Panc1 (cell line): ENCODE data around the gene FOXD1. TPM values are rescaled to one million over a fixed set of nuclear protein-coding genes. Genes with fewer than 3 reads are reported as not detected.

ENCODE experiments used
- ATAC-seq: fragments of 200-7000 bp; cut with Tn5 transposase; 2 replicates; pipeline ENCODE4 v1.9.1; 2020; ENCODE audit warnings: mild to moderate bottlenecking, moderate library complexity
- BruUV-seq: library from RNA; stranded (reverse); fragments of 400-500 nt; replicated peaks from 2 replicates; lab custom pipeline; 2021; lab: Mats Ljungman, UMichigan
- CTCF ChIA-PET: fragments of 300-600 bp; sonication (Branson Sonifier 250); formaldehyde crosslinking; loops from one replicate; lab custom pipeline; 2022; ENCODE audit warnings: antibody characterized with exemption; lab: Charles Lee
- POLR2A ChIA-PET: fragments of 300-600 bp; sonication (Branson Sonifier 250); formaldehyde crosslinking; loops from one replicate; lab custom pipeline; 2022; ENCODE audit warnings: antibody characterized with exemption; lab: Charles Lee
- DNase-seq: peaks from one replicate; pipeline ENCODE4 v3.0.0-alpha.2; 2010; ENCODE audit warnings: low read depth, low spot score
- H3K27ac ChIP-seq: 2 replicates; pipeline ENCODE4 v1.5.1; 2011; ENCODE audit warnings: mild to moderate bottlenecking, low read length, inconsistent platforms
- H3K27me3 ChIP-seq: fragments of 200-500 bp; sonication (Bioruptor generic); 2 replicates; pipeline ENCODE4 v1.6.0; 2014; ENCODE audit warnings: low read length, inconsistent platforms; ENCODE audit not compliant: control insufficient read depth, insufficient read depth
- H3K36me3 ChIP-seq: fragments of 200-500 bp; sonication (Bioruptor generic); 2 replicates; pipeline ENCODE4 v1.5.1; 2014; ENCODE audit warnings: inconsistent platforms, mild to moderate bottlenecking, low read length, moderate library complexity; ENCODE audit not compliant: control insufficient read depth, insufficient read depth
- H3K4me1 ChIP-seq: 2 replicates; pipeline ENCODE4 v1.5.1; 2011; ENCODE audit warnings: inconsistent platforms, mild to moderate bottlenecking, low read length, moderate library complexity; ENCODE audit not compliant: control insufficient read depth, insufficient read depth
- H3K4me3 ChIP-seq, 2 experiments: 2 replicates each; pipeline ENCODE4 v1.5.1; 2011 to 2012; ENCODE audit warnings: low read depth in 2 of 2, low read length in 2 of 2, mild to moderate bottlenecking in 2 of 2, inconsistent platforms in 1 of 2, moderate library complexity in 1 of 2
- H3K9me3 ChIP-seq: fragments of 200-500 bp; sonication (Bioruptor generic); 2 replicates; pipeline ENCODE4 v1.5.1; 2014; ENCODE audit warnings: low read depth, mild to moderate bottlenecking, inconsistent platforms, low read length, moderate library complexity; ENCODE audit not compliant: control insufficient read depth, insufficient read depth
- POLR2AphosphoS5 ChIP-seq: IDR thresholded peaks from 2 replicates; pipeline ENCODE4 v1.6.1; 2012; ENCODE audit warnings: mild to moderate bottlenecking, low read depth, low read length, moderate library complexity
- REST ChIP-seq, 2 experiments: IDR thresholded peaks; 2 replicates each; pipeline ENCODE4 v1.6.1; 2011 to 2012; ENCODE audit warnings: low read depth in 2 of 2, control low read depth in 1 of 2, low read length in 1 of 2, mild to moderate bottlenecking in 1 of 2, moderate library complexity in 1 of 2; ENCODE audit not compliant: insufficient read depth in 1 of 2
- SIN3A ChIP-seq: IDR thresholded peaks from 2 replicates; pipeline ENCODE4 v1.6.1; 2012; ENCODE audit warnings: low read depth, mild to moderate bottlenecking, low read length, moderate library complexity, borderline replicate concordance; ENCODE audit not compliant: insufficient read depth
- TCF7L2 ChIP-seq: IDR thresholded peaks from 2 replicates; pipeline ENCODE4 v1.6.1; 2011; ENCODE audit warnings: mild to moderate bottlenecking, low read depth, low read length, inconsistent platforms
- in situ Hi-C: cut with HindIII; loops from 2 replicates; pipeline ENCODE4 v1.10.0; 2016; ENCODE audit warnings: low sequenced_read_pairs, low pct_unique_long_range_greater_than_20kb
- intact Hi-C: fragments of 100-400 bp; cut with micrococcal nuclease; formaldehyde crosslinking; loops from one replicate; pipeline ENCODE4 v1.10.0; 2022; ENCODE audit not compliant: unreplicated experiment
- total RNA-seq: library from RNA; stranded (reverse); gene quantifications from one replicate; pipeline ENCODE4 v1.2.1, GENCODE V29; 2021; ENCODE audit not compliant: unreplicated experiment
- TF ChIP-seq, protein P1 (sequence below): fragments of 450-650 bp; IDR thresholded peaks from 2 replicates; pipeline ENCODE4 v1.5.1; 2017; ENCODE audit warnings: mild to moderate bottlenecking

Gene FOXD1
- total RNA-seq, 1 experiment from 2014 or later: 63.3 TPM

- intact Hi-C loops (loop anchor here (10.0 kb wide), 1 partner anchor 62 kb away; no protein-coding TSS in a partner anchor), in situ Hi-C loops (no loop called here)
- H3K4me3 ChIP-seq: peak overlapping the region; percentile 39 to 65
- DNase-seq (no peak), ATAC-seq (peak; percentile 88)
- no peaks in the 10 kb centered on the region for H3K9me3 ChIP-seq
- no TSS peak for BruUV-seq
- CTCF ChIA-PET: interaction anchor here (1.2 kb wide), 1 partner anchor 221 kb away, joined by 5 read pairs; no protein-coding TSS in a partner anchor
- H3K4me1 ChIP-seq: peaks cover 58% of the 10 kb centered on the region
- H3K27ac ChIP-seq: peak overlapping the region; percentile 98
- no peaks in the 10 kb centered on the region for H3K27me3 ChIP-seq
- no peaks in the 10 kb centered on the region for H3K36me3 ChIP-seq
- POLR2A ChIA-PET: interaction anchor here (0.6 to 0.7 kb wide), 2 partner anchors 10 to 221 kb away, joined by 3 to 4 read pairs; no protein-coding TSS in a partner anchor
- TF ChIP-seq TCF7L2 (peak; percentile 80), SIN3A (peak; percentile 76; the same call in 1 of the 2 replicates), POLR2AphosphoS5 (peak; percentile 73), REST (IDR thresholded peaks at IDR 0.05; ENCODE audit: insufficient read depth in 1 of 2, low read depth in 2 of 2, low read length in 1 of 2) (no peak)
- TF ChIP-seq, protein P1, sequence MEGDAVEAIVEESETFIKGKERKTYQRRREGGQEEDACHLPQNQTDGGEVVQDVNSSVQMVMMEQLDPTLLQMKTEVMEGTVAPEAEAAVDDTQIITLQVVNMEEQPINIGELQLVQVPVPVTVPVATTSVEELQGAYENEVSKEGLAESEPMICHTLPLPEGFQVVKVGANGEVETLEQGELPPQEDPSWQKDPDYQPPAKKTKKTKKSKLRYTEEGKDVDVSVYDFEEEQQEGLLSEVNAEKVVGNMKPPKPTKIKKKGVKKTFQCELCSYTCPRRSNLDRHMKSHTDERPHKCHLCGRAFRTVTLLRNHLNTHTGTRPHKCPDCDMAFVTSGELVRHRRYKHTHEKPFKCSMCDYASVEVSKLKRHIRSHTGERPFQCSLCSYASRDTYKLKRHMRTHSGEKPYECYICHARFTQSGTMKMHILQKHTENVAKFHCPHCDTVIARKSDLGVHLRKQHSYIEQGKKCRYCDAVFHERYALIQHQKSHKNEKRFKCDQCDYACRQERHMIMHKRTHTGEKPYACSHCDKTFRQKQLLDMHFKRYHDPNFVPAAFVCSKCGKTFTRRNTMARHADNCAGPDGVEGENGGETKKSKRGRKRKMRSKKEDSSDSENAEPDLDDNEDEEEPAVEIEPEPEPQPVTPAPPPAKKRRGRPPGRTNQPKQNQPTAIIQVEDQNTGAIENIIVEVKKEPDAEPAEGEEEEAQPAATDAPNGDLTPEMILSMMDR: peak; percentile 89
These were observed 11.3 kb downstream of the FOXD1 start for GRCh38 chr5:73437101-73437776.

DNA sequence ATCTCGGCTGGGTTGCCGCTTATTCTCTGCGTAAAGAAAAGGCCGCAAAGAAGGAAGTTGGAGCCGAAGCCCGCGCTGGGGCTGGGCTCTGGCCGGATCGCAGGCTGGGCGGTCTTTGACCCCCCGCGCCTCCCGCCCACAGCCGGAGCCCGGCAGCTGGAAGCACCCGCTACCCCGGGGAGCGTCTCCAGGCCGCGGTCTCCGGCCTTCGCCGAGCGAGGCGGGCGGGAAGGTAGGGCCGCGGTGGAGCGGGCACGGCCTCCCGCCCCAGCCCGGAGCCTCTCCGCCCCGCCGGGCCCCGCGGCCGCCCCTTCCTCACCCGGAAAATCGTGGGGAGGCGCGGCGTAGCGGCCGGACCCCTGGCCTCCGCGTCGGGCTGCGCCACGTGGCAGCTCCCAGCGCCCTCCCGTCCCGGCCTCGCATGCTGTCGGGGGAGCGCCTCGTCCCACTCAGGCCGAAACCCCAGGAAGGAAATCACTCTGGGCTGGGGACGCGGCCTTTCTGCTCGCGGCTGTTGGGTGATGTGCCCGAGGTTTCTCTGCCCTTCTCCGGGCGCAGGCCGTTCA is 12.0 kb downstream of the FOXD1 start:
- intact Hi-C loops (loop anchor here (10.0 kb wide), 1 partner anchor 62 kb away; no protein-coding TSS in a partner anchor), in situ Hi-C loops (no loop called here)
- Histone ChIP-seq H3K4me3 (peak overlapping the region; percentile 39 to 65), H3K27me3 (no peaks in the 10 kb centered on the region), H3K36me3 (no peaks in the 10 kb centered on the region), H3K9me3 (no peaks in the 10 kb centered on the region), H3K27ac (peak overlapping the region; percentile 98), H3K4me1 (peaks cover 55% of the 10 kb centered on the region)
- ATAC-seq (no peak), DNase-seq (no peak)
- POLR2A ChIA-PET: no interaction called here
- CTCF ChIA-PET: interaction anchor here (1.2 kb wide), 1 partner anchor 220 kb away, joined by 5 read pairs; no protein-coding TSS in a partner anchor
- BruUV-seq: no TSS peak
- TF ChIP-seq SIN3A: no peak
- no peak for TF ChIP-seq TCF7L2
- no peak for TF ChIP-seq REST (IDR thresholded peaks at IDR 0.05; ENCODE audit: insufficient read depth in 1 of 2, low read depth in 2 of 2, low read length in 1 of 2)
- TF ChIP-seq POLR2AphosphoS5: no peak
- TF ChIP-seq, protein P1: no peak
